GM18526 (cell line): ENCODE results near the gene DIP2C.

Experiments used
- POLR2A ChIP-seq: IDR thresholded peaks from 3 replicates; pipeline ENCODE4 v1.6.1; 2011; ENCODE audit not compliant: insufficient read length; ENCODE audit errors: extremely low read depth

The DIP2C gene

GRCh38 chr10:681670-682318, 7.7 kb downstream of the DIP2C start:
- TF ChIP-seq POLR2A = no peak

GRCh38 chr10:680745-681144, 8.7 kb downstream of the DIP2C start:
- no peak for TF ChIP-seq POLR2A

- no peak for TF ChIP-seq POLR2A
Measured at GRCh38 chr10:680146-680545, 9.3 kb downstream of the DIP2C start.

- TF ChIP-seq POLR2A = no peak
Measured at GRCh38 chr10:679556-679955, 9.9 kb downstream of the DIP2C start.

- TF ChIP-seq POLR2A = no peak
Measured at GRCh38 chr10:677750-678661, 11.5 kb downstream of the DIP2C start.

GRCh38 chr10:677038-677437, 12.4 kb downstream of the DIP2C start:
- TF ChIP-seq POLR2A = no peak

- TF ChIP-seq POLR2A = no peak
Measured at GRCh38 chr10:676178-676577, 13.3 kb downstream of the DIP2C start.

GRCh38 chr10:675532-675931, 13.9 kb downstream of the DIP2C start:
- no peak for TF ChIP-seq POLR2A

- no peak for TF ChIP-seq POLR2A
Measured at GRCh38 chr10:673492-673891, 16.0 kb downstream of the DIP2C start.

GRCh38 chr10:672992-673391, 16.5 kb downstream of the DIP2C start:
- TF ChIP-seq POLR2A = no peak

- TF ChIP-seq POLR2A = no peak
Measured at GRCh38 chr10:672203-672602, 17.3 kb downstream of the DIP2C start.

GRCh38 chr10:670990-671389, 18.5 kb downstream of the DIP2C start:
- no peak for TF ChIP-seq POLR2A

GRCh38 chr10:670038-670437, 19.4 kb downstream of the DIP2C start:
- no peak for TF ChIP-seq POLR2A

GRCh38 chr10:668786-669485, 20.5 kb downstream of the DIP2C start:
- TF ChIP-seq POLR2A = no peak

- TF ChIP-seq POLR2A = no peak
Measured at GRCh38 chr10:667602-668143, 21.8 kb downstream of the DIP2C start.

- TF ChIP-seq POLR2A = no peak
Measured at GRCh38 chr10:667096-667495, 22.4 kb downstream of the DIP2C start.
